SK-N-SH treated with all-trans-retinoic acid at 6 μM for 48 hours (cell line): ENCODE data around the gene MYL3.

ENCODE experiments used
- ATAC-seq: fragments of 200-7000 bp; cut with Tn5 transposase; 3 replicates; pipeline ENCODE4 v1.9.1; 2020; ENCODE audit warnings: mild to moderate bottlenecking, moderate library complexity
- ARNTL ChIP-seq: fragments of 450-650 bp; formaldehyde crosslinking; IDR thresholded peaks from 2 replicates; pipeline ENCODE4 v1.5.0; 2020; ENCODE audit warnings: low read depth, mild to moderate bottlenecking, moderate library complexity, borderline replicate concordance
- CSDC2 ChIP-seq: fragments of 250-450 bp; sonication (Bioruptor Pico); IDR thresholded peaks from 2 replicates; pipeline ENCODE4 v1.5.0; 2020; ENCODE audit warnings: mild to moderate bottlenecking, moderate library complexity
- CSRNP3 ChIP-seq: fragments of 250-450 bp; sonication (Bioruptor Pico); IDR thresholded peaks from 2 replicates; pipeline ENCODE4 v1.5.1; 2021; ENCODE audit warnings: mild to moderate bottlenecking, moderate library complexity
- ESRRG ChIP-seq: fragments of 250-450 bp; sonication (Bioruptor Pico); IDR thresholded peaks from 2 replicates; pipeline ENCODE4 v1.6.1; 2021; ENCODE audit warnings: mild to moderate bottlenecking
- GLIS3 ChIP-seq: fragments of 250-450 bp; sonication (Bioruptor Pico); IDR thresholded peaks from 2 replicates; pipeline ENCODE4 v1.5.0; 2020; ENCODE audit warnings: mild to moderate bottlenecking, moderate library complexity
- OSR1 ChIP-seq: fragments of 250-450 bp; sonication (Bioruptor Pico); IDR thresholded peaks from 2 replicates; pipeline ENCODE4 v1.8.0; 2022; ENCODE audit warnings: moderate library complexity, mild to moderate bottlenecking, inconsistent platforms
- PATZ1 ChIP-seq: fragments of 250-450 bp; sonication (Bioruptor Pico); IDR thresholded peaks from 2 replicates; pipeline ENCODE4 v1.8.0; 2020; ENCODE audit warnings: mild to moderate bottlenecking, moderate library complexity, borderline replicate concordance
- PPARA ChIP-seq: fragments of 250-450 bp; sonication (Bioruptor Pico); IDR thresholded peaks from 2 replicates; pipeline ENCODE4 v1.5.0; 2020; ENCODE audit warnings: mild to moderate bottlenecking, borderline replicate concordance
- RARB ChIP-seq: fragments of 250-450 bp; sonication (Bioruptor Pico); IDR thresholded peaks from 2 replicates; pipeline ENCODE4 v1.8.0; 2021; ENCODE audit warnings: mild to moderate bottlenecking, moderate library complexity
- SNAI2 ChIP-seq: fragments of 250-450 bp; sonication (Bioruptor Pico); IDR thresholded peaks from 2 replicates; pipeline ENCODE4 v1.5.0; 2020; ENCODE audit warnings: mild to moderate bottlenecking, moderate library complexity
- TCF4 ChIP-seq: fragments of 250-450 bp; sonication (Bioruptor Pico); IDR thresholded peaks from 2 replicates; pipeline ENCODE4 v1.8.0; 2021; ENCODE audit warnings: mild to moderate bottlenecking, moderate library complexity, borderline replicate concordance
- TOX ChIP-seq: fragments of 250-450 bp; sonication (Bioruptor Pico); IDR thresholded peaks from 2 replicates; pipeline ENCODE4 v1.8.0; 2021; ENCODE audit warnings: mild to moderate bottlenecking, moderate library complexity, borderline replicate concordance
- TSHZ2 ChIP-seq: fragments of 250-450 bp; sonication (Bioruptor Pico); IDR thresholded peaks from 2 replicates; pipeline ENCODE4 v1.5.0; 2020; ENCODE audit warnings: mild to moderate bottlenecking, moderate library complexity
- ZFP30 ChIP-seq: fragments of 450-650 bp; formaldehyde crosslinking; IDR thresholded peaks from 2 replicates; pipeline ENCODE4 v1.5.0; 2022; ENCODE audit warnings: mild to moderate bottlenecking, moderate library complexity
- ZNF70 ChIP-seq: fragments of 450-650 bp; formaldehyde crosslinking; IDR thresholded peaks from 2 replicates; pipeline ENCODE4 v1.5.0; 2020; ENCODE audit warnings: mild to moderate bottlenecking, moderate library complexity
- ZNF8 ChIP-seq: fragments of 450-650 bp; formaldehyde crosslinking; IDR thresholded peaks from 2 replicates; pipeline ENCODE4 v1.5.0; 2020; ENCODE audit warnings: mild to moderate bottlenecking, moderate library complexity
- TF ChIP-seq, protein P1 (sequence below): fragments of 250-450 bp; sonication (Bioruptor Pico); IDR thresholded peaks from 2 replicates; pipeline ENCODE4 v1.8.0; 2021; ENCODE audit warnings: low read depth, mild to moderate bottlenecking, moderate library complexity, borderline replicate concordance
- TF ChIP-seq, protein P2 (sequence below): fragments of 250-450 bp; sonication (Bioruptor Pico); IDR thresholded peaks from 2 replicates; pipeline ENCODE4 v1.5.1; 2020; ENCODE audit warnings: low read depth, mild to moderate bottlenecking, moderate library complexity

The MYL3 gene

GRCh38 chr3:46866032-46866595, 2.9 kb upstream of the MYL3 start:
- 0 out of 3 replicates have a peak, but pooled peaks have one; percentile 5 for ATAC-seq
- TF ChIP-seq RARB (CRISPR knock-in tag): no peak
- TF ChIP-seq TCF4 (CRISPR knock-in tag): no peak
- no peak for TF ChIP-seq ZNF8
- TF ChIP-seq CSDC2 (CRISPR knock-in tag): no peak
- no peak for TF ChIP-seq SNAI2
- TF ChIP-seq CSRNP3 (CRISPR knock-in tag): no peak
- TF ChIP-seq ZFP30: no peak
- TF ChIP-seq ZNF70: no peak
- no peak for TF ChIP-seq TOX (CRISPR knock-in tag)
- TF ChIP-seq ARNTL (CRISPR knock-in tag): no peak
- no peak for TF ChIP-seq PPARA
- no peak for TF ChIP-seq TSHZ2 (CRISPR knock-in tag)
- no peak for TF ChIP-seq PATZ1 (CRISPR knock-in tag)
- TF ChIP-seq GLIS3 (CRISPR knock-in tag): no peak
- no peak for TF ChIP-seq OSR1 (CRISPR knock-in tag)
- TF ChIP-seq, all 23 proteins: peak for 0

DNA sequence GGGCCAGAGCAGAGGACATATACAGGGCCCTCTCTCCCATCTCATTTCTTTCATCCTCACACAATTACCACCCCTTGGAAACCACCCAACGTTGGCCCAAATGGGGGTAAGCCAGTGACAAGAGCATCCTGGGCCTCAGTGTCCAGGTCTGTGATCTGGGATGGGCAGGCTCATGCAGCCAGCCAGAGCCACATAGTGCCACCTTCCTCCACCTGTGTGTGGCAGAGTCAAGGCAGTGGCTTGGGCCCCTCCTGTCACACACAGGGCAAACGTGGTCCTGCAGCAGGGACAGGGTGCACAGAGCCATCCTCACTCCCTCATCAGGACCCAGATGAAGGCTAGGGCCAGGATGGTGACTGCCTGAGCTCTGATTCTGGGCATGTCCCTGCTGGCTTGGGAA, 2.3 kb upstream of the MYL3 start:
- TF ChIP-seq, protein P1, sequence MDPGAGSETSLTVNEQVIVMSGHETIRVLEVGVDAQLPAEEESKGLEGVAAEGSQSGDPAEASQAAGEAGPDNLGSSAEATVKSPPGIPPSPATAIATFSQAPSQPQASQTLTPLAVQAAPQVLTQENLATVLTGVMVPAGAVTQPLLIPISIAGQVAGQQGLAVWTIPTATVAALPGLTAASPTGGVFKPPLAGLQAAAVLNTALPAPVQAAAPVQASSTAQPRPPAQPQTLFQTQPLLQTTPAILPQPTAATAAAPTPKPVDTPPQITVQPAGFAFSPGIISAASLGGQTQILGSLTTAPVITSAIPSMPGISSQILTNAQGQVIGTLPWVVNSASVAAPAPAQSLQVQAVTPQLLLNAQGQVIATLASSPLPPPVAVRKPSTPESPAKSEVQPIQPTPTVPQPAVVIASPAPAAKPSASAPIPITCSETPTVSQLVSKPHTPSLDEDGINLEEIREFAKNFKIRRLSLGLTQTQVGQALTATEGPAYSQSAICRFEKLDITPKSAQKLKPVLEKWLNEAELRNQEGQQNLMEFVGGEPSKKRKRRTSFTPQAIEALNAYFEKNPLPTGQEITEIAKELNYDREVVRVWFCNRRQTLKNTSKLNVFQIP: no peak
- TF ChIP-seq CSRNP3 (CRISPR knock-in tag): no peak
- no peak for TF ChIP-seq ZFP30
- TF ChIP-seq PATZ1 (CRISPR knock-in tag): no peak
- TF ChIP-seq ZNF8: no peak
- no peak for TF ChIP-seq ESRRG
- no peak for TF ChIP-seq TSHZ2 (CRISPR knock-in tag)
- no peak for TF ChIP-seq ARNTL (CRISPR knock-in tag)
- TF ChIP-seq PPARA: no peak
- TF ChIP-seq, protein P2, sequence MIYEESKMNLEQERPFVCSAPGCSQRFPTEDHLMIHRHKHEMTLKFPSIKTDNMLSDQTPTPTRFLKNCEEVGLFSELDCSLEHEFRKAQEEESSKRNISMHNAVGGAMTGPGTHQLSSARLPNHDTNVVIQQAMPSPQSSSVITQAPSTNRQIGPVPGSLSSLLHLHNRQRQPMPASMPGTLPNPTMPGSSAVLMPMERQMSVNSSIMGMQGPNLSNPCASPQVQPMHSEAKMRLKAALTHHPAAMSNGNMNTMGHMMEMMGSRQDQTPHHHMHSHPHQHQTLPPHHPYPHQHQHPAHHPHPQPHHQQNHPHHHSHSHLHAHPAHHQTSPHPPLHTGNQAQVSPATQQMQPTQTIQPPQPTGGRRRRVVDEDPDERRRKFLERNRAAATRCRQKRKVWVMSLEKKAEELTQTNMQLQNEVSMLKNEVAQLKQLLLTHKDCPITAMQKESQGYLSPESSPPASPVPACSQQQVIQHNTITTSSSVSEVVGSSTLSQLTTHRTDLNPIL (CRISPR knock-in tag): no peak
- TF ChIP-seq OSR1 (CRISPR knock-in tag): no peak
- no peak for TF ChIP-seq RARB (CRISPR knock-in tag)
- no peak for TF ChIP-seq CSDC2 (CRISPR knock-in tag)
- no peak for TF ChIP-seq TCF4 (CRISPR knock-in tag)
- TF ChIP-seq, all 23 proteins: peak for 0
- ATAC-seq: no peak
